ENCODE data around the gene GALNT7.
A peak's percentile ranks its signal among the peaks of the same experiment; 100 is the strongest.

The GALNT7 gene

GRCh38 chr4:173347467-173347866 is 178.9 kb downstream of the GALNT7 start:
- DNase-seq (ENCODE audit: low spot score): no peak

GRCh38 chr4:173357939-173358338 is 189.3 kb downstream of the GALNT7 start:
- no peak for DNase-seq (ENCODE audit: low spot score)

- no peak for DNase-seq (ENCODE audit: low spot score)
These were observed 192.1 kb downstream of the GALNT7 start for GRCh38 chr4:173360587-173361221.

GRCh38 chr4:173362666-173363065 is 194.1 kb downstream of the GALNT7 start:
- no peak for DNase-seq (ENCODE audit: low spot score)

- peak; percentile 12 for DNase-seq (ENCODE audit: low spot score)
These were observed 196.9 kb downstream of the GALNT7 start for GRCh38 chr4:173365359-173365996.

GRCh38 chr4:173367285-173367684 is 198.7 kb downstream of the GALNT7 start:
- DNase-seq (ENCODE audit: low spot score): peak; percentile 22

GRCh38 chr4:173367946-173368345 is 199.3 kb downstream of the GALNT7 start:
- no peak for DNase-seq (ENCODE audit: low spot score)

GRCh38 chr4:173370130-173370476 is 201.5 kb downstream of the GALNT7 start:
- peak; percentile 67 for DNase-seq (ENCODE audit: low spot score)

- DNase-seq (ENCODE audit: low spot score): peak; percentile 97
These were observed 202.1 kb downstream of the GALNT7 start, which contains the start of gene SAP30 for GRCh38 chr4:173370477-173371291. TSS of gene SAP30 (plus strand) at chr4:173370954. CDS start at chr4:173371183, 229 bp downstream.

GRCh38 chr4:173371292-173372192 is 202.9 kb downstream of the GALNT7 start:
- DNase-seq (ENCODE audit: low spot score): peak; percentile 31

All from CD4-positive, alpha-beta T cell treated with Interleukin-2 at 100 ng/mL for 4 hours (primary cell).